ENCODE results near the gene CYP27B1. TPM values are rescaled to one million over a fixed set of nuclear protein-coding genes. Genes with fewer than 3 reads are reported as not detected.
"Not testable (repeated sequence)": the region's sequence is repeated elsewhere in the genome, so short reads cannot be mapped to it uniquely, and the experiment has no call there.

The CYP27B1 gene
- total RNA-seq, 4 donors from 2014 or later = not detected

GRCh38 chr12:57724003-57724935, 42.6 kb downstream of the CYP27B1 start:
- Histone ChIP-seq H3K9me3 (no peaks in the 10 kb centered on the region), H3K27me3 (peaks cover 25 to 41% (median 39%) of the 10 kb centered on the region in 3 donors), H3K27ac (no peak overlapping the region), H3K4me3 (no peak overlapping the region), H3K36me3 (peaks cover 2 to 19% of the 10 kb centered on the region in 2 donors), H3K4me1 (peaks cover 4 to 19% of the 10 kb centered on the region in 2 donors)
- in situ Hi-C loops (cut with MboI; ENCODE audit: low sequenced_read_pairs in 4 of 4) = no loop called here
- TF ChIP-seq CTCF (IDR thresholded peaks at IDR 0.05 in 4 of 5, conservative IDR thresholded peaks at IDR 0.05 in 1 of 5) (no peak), POLR2A (IDR thresholded peaks at IDR 0.05) (no peak)
- DNase-seq = no peak
- no peak for ATAC-seq
- intact Hi-C loops (cut with DNase I; ENCODE audit: low total_unique reads) = no loop called here

- in situ Hi-C loops (cut with MboI; ENCODE audit: low sequenced_read_pairs in 4 of 4) = no loop called here
- intact Hi-C loops (cut with DNase I; ENCODE audit: low total_unique reads) = no loop called here
- Histone ChIP-seq H3K27ac (no peak overlapping the region), H3K4me1 (peaks cover 4 to 19% of the 10 kb centered on the region in 2 donors), H3K4me3 (no peak overlapping the region), H3K36me3 (peaks cover 5 to 26% of the 10 kb centered on the region in 2 donors), H3K27me3 (peaks cover 25 to 41% (median 37%) of the 10 kb centered on the region in 3 donors), H3K9me3 (no peaks in the 10 kb centered on the region)
- TF ChIP-seq POLR2A (IDR thresholded peaks at IDR 0.05) (no peak), CTCF (IDR thresholded peaks at IDR 0.05 in 4 of 5, conservative IDR thresholded peaks at IDR 0.05 in 1 of 5) (no peak)
- ATAC-seq = no peak
- DNase-seq = no peak
Measured at GRCh38 chr12:57723630-57723962, 43.3 kb downstream of the CYP27B1 start.

- Histone ChIP-seq H3K36me3 (peaks cover 5 to 32% of the 10 kb centered on the region in 2 donors), H3K27ac (no peak overlapping the region), H3K27me3 (peaks cover 22 to 35% (median 35%) of the 10 kb centered on the region in 3 donors), H3K4me3 (no peak overlapping the region), H3K9me3 (no peaks in the 10 kb centered on the region), H3K4me1 (peaks cover 4 to 19% of the 10 kb centered on the region in 2 donors)
- ATAC-seq (no peak), DNase-seq (no peak)
- in situ Hi-C loops (cut with MboI; ENCODE audit: low sequenced_read_pairs in 4 of 4) (no loop called here), intact Hi-C loops (cut with DNase I; ENCODE audit: low total_unique reads) (no loop called here)
- TF ChIP-seq CTCF (IDR thresholded peaks at IDR 0.05 in 4 of 5, conservative IDR thresholded peaks at IDR 0.05 in 1 of 5) (no peak), POLR2A (IDR thresholded peaks at IDR 0.05) (no peak)
Measured at GRCh38 chr12:57722716-57723629, 43.9 kb downstream of the CYP27B1 start.

- intact Hi-C loops (cut with DNase I; ENCODE audit: low total_unique reads); H3K27ac ChIP-seq; H3K4me3 ChIP-seq; H3K9me3 ChIP-seq; in situ Hi-C loops (cut with MboI; ENCODE audit: low sequenced_read_pairs in 4 of 4); DNase-seq; ATAC-seq: not testable (repeated sequence)
- H3K36me3 ChIP-seq = peaks cover 5 to 40% of the 10 kb centered on the region in 2 donors
- H3K4me1 ChIP-seq = peaks cover 4 to 15% of the 10 kb centered on the region in 2 donors
- H3K27me3 ChIP-seq = peaks cover 16 to 26% (median 25%) of the 10 kb centered on the region in 3 donors
Measured at GRCh38 chr12:57721846-57722608, 44.9 kb downstream of the CYP27B1 start.

Measured in gastrocnemius medialis (tissue), 4 donors.